Measurements from ENCODE around the gene PDE6G. TPM values are rescaled to one million over a fixed set of nuclear protein-coding genes. Genes with fewer than 3 reads are reported as not detected.
A peak's percentile ranks its signal among the peaks of the same experiment; 100 is the strongest.

PDE6G gene
- total and polyA plus RNA-seq, 2 of the 13 experiments (the other 11 are each of a cell fraction or from before 2014, with no cell fraction given): 1.4 to 6.7 TPM

DNA sequence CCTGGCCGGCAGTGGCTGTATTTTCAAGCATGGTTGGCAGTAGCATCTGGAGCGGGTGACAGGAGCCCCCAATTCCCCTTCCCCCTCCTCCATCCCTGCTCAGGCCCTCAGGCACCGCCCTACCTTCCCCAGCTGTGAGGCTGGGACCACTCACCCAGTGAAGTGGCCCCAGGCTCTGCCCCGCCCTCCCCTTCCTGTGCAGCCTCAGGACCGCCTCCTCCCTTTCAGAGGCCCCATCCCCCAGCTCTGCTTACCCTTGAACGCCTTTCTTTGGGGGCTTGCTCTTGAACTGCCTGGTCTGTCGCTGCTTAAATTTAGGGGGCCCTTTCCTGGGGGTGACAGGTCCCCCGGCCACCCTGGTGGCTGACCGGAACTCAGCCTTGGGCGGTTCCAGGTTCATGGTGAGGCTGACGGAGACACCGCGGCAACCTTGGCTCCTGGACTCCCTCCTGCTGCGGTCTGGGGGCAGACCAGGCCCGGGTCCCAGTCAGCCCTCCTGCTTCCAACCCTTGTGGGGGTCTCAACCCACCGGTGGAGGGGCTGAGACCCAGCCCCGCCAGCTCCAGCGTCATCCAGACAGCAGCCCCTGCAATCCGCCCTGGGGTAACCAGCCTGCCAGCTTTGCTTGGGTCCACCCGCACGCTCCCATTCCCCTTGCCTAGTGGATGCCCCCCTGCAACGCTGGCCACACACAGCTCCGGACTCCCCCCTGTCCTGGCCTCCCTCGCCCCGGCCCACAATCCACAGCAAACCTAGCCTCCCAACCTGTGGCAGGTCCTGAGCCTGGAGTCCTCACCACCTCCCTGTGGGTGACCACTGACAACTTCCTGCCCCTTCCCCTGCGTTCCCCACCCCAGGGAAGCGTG, 3.2 kb downstream of the PDE6G start (continued):
- TF ChIP-seq ZNF180 (CRISPR knock-in tag; IDR thresholded peaks at IDR 0.05; ENCODE audit: borderline replicate concordance, low read depth): no peak
- TF ChIP-seq NBN (conservative IDR thresholded peaks at IDR 0.05): no peak
- 0 out of 2 replicates have a peak, but pooled peaks have one; percentile 8 for TF ChIP-seq GATAD2A (CRISPR knock-in tag; IDR thresholded peaks at IDR 0.05)
- no peak for TF ChIP-seq GMEB2 (CRISPR knock-in tag; IDR thresholded peaks at IDR 0.05; ENCODE audit: low read depth)
- TF ChIP-seq, protein P1, sequence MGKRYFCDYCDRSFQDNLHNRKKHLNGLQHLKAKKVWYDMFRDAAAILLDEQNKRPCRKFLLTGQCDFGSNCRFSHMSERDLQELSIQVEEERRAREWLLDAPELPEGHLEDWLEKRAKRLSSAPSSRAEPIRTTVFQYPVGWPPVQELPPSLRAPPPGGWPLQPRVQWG (CRISPR knock-in tag; IDR thresholded peaks at IDR 0.05; ENCODE audit: borderline replicate concordance, low read depth): no peak
- no peak for TF ChIP-seq ZNF282 (IDR thresholded peaks at IDR 0.05; ENCODE audit: partially characterized antibody)
- TF ChIP-seq, protein P2, sequence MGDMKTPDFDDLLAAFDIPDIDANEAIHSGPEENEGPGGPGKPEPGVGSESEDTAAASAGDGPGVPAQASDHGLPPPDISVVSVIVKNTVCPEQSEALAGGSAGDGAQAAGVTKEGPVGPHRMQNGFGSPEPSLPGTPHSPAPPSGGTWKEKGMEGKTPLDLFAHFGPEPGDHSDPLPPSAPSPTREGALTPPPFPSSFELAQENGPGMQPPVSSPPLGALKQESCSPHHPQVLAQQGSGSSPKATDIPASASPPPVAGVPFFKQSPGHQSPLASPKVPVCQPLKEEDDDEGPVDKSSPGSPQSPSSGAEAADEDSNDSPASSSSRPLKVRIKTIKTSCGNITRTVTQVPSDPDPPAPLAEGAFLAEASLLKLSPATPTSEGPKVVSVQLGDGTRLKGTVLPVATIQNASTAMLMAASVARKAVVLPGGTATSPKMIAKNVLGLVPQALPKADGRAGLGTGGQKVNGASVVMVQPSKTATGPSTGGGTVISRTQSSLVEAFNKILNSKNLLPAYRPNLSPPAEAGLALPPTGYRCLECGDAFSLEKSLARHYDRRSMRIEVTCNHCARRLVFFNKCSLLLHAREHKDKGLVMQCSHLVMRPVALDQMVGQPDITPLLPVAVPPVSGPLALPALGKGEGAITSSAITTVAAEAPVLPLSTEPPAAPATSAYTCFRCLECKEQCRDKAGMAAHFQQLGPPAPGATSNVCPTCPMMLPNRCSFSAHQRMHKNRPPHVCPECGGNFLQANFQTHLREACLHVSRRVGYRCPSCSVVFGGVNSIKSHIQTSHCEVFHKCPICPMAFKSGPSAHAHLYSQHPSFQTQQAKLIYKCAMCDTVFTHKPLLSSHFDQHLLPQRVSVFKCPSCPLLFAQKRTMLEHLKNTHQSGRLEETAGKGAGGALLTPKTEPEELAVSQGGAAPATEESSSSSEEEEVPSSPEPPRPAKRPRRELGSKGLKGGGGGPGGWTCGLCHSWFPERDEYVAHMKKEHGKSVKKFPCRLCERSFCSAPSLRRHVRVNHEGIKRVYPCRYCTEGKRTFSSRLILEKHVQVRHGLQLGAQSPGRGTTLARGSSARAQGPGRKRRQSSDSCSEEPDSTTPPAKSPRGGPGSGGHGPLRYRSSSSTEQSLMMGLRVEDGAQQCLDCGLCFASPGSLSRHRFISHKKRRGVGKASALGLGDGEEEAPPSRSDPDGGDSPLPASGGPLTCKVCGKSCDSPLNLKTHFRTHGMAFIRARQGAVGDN (CRISPR knock-in tag; IDR thresholded peaks at IDR 0.05): peak; percentile 60
- no peak for TF ChIP-seq TFDP1 (CRISPR knock-in tag; IDR thresholded peaks at IDR 0.05; ENCODE audit: borderline replicate concordance)
- TF ChIP-seq, protein P3, sequence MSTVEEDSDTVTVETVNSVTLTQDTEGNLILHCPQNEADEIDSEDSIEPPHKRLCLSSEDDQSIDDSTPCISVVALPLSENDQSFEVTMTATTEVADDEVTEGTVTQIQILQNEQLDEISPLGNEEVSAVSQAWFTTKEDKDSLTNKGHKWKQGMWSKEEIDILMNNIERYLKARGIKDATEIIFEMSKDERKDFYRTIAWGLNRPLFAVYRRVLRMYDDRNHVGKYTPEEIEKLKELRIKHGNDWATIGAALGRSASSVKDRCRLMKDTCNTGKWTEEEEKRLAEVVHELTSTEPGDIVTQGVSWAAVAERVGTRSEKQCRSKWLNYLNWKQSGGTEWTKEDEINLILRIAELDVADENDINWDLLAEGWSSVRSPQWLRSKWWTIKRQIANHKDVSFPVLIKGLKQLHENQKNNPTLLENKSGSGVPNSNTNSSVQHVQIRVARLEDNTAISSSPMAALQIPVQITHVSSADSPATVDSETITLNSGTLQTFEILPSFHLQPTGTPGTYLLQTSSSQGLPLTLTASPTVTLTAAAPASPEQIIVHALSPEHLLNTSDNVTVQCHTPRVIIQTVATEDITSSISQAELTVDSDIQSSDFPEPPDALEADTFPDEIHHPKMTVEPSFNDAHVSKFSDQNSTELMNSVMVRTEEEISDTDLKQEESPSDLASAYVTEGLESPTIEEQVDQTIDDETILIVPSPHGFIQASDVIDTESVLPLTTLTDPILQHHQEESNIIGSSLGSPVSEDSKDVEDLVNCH (CRISPR knock-in tag; IDR thresholded peaks at IDR 0.05): no peak
- TF ChIP-seq NR2F6 (IDR thresholded peaks at IDR 0.05): no peak
- TF ChIP-seq NR2F6 (CRISPR knock-in tag; IDR thresholded peaks at IDR 0.05): no peak
- no peak for TF ChIP-seq ZNF280B (CRISPR knock-in tag; IDR thresholded peaks at IDR 0.05; ENCODE audit: borderline replicate concordance)
